Measurements from ENCODE around the gene RBM10.

Gene RBM10

DNA sequence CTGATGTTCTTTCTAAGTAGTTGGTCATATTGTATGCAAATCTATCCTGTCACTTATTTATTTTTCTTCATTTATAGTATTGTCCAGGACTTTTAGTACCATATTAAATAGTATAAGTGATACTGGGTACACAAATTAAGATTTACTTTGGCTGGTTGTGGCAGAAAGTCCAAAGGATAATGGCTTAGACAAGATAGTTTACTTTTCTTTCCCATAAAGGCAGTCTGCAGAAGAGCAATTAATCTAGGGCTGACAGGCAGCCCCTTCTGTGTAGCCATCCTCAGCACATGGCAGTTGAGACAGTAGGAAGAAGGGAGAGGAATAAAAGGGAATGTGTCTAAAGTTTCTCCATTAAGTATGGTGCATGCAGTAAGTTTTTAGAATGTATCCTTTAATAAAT lies 6.4 kb downstream of the RBM10 start:
- no peak for DNase-seq

DNA sequence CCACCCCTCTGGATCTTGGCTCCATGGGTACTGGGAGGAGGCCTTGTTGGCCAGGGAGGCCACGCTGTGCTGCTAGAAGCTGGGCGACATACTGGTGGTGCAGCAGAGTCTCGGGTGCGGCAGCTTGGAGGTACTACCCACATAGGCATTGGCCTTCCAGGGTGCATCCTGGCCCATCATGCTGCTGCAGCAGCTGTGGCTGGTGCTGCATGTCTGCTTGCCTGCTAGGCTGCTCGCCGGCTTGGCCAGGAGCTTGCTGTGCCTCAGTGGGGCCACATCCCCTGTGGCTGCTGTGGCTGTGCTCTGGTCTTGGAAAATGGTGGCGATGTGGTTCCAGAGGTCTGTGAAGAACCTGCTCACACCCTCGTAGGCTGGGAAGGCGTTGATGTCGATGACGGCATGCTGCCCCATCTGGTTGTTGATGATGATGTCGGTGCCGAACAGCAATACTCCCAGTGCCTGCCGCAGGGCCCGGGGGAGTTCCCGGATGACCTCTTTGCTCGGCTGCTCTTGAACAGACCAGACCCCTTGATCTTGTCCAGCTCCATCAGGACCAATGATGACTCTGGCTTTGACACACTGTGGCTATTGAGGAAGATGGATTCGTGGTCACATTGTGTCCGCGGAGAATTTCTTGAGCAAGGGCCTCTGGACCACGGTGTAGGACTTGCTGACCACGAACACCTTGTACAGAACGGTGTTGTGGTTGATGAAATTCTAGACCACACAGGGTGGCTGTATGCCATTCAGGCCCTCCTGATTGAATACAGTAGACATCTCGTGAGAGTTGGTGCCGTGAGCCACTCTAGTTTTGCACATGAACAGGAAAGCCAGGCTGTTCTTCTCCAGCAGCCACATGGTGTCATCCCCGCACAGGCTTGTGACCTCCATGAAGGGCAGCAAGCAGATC lies 11.8 kb downstream of the RBM10 start:
- DNase-seq, result no peak

DNA sequence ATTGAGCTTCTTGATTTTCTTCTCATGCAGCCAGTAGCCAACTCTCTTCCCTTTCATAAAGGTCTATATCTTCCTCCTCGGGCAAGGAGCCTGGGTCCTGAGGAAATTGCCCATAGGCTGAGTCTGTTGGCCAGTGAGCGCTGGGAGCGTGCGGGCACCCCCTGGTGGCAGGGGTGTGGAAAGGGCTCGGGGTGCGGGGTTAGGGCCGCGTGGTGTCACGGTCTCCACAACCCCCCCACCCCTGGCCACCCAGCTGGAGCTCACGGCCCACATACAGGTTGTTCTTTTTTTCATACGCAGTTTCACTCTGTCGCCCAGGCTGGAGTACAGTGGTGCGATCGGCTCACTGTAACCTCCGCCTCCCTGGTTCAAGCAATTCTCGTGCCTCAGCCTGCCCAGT lies 13.1 kb downstream of the RBM10 start:
- no peak for DNase-seq

DNA sequence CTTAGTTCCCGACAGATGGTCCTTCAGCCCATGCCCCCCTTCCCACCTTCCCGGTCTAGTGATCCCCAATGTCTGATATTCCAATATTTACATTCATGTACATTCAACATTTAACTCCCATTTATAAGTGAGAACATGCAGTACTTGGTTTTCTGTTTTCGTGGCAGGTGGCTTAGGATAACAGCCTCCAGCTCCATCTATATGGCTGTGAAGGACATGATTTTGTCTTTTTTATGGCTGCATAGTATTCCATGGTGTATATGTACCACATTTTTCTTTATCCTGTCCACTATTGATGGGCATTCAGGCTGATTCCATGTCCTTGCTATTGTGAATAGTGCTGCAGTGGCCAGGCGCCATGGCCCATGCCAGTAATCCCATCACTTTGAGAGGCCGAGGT lies 13.8 kb downstream of the RBM10 start:
- no peak for DNase-seq

DNA sequence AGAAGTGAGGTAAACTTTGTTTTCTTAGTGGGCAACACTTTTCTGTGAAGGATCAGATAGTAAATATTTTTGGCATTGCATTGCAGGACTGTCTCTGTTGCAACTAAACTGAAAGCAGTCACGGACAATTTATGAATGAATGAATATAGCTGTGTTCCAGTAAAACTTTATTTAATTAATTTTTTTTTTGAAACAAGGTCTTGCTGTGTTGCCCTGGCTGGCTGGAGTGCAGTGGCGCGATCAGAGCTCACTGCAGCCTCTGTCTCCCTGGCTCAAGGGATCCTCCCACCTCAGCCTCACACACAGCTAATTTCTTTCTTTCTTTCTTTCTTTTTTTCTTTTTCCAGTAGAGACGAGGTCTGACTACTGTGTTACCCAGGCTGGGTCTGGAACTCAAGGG lies 15.8 kb downstream of the RBM10 start:
- no peak for DNase-seq

DNA sequence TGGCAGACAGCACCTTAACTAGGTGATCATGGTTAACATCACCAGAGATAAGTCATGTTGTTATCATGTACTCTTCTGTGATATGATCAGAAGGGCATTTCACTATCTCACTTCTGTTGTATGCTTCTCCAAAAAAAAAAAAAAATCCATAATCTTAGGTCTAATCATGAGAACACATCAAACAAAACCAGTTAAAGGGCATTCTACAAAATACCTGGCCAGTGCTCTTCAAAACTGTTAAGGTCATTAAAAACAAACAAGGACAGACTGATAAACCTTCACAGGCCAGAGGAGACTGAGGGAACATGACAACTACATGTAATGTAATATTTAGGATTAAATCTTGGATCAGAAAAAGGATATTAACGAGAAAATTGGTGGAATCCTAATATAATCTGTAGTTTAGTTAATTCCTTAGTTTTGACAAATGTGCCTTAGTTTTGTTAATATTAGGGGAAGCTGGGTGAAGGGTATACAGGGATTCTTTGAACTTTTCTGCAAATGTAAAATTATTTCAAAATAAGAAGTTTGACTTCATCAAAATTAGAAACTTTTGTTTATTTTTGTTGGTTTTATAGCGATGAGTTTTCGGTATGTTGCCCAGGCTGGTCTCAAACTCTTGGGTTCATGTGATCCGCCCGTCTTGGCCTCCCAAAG lies 18.0 kb downstream of the RBM10 start:
- DNase-seq, result no peak

DNA sequence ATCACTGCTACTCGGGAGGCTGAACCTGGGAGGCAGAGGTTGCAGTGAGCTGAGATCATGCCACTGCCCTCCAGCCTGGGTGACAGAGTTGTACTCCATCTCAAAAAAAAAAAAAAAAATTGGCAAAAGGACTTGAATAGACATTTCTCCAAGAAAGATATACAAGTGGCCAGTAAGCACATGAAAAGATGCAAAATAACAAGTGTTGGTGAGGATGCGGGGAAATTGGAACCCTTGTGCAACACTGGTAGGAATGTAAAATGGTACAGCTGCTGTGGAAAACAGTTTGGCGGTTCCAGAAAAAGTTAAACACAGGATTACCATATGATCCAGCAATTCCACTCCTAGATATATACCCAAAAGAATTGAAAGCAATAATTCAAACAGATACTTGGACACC lies 19.4 kb downstream of the RBM10 start:
- DNase-seq, result no peak

DNA sequence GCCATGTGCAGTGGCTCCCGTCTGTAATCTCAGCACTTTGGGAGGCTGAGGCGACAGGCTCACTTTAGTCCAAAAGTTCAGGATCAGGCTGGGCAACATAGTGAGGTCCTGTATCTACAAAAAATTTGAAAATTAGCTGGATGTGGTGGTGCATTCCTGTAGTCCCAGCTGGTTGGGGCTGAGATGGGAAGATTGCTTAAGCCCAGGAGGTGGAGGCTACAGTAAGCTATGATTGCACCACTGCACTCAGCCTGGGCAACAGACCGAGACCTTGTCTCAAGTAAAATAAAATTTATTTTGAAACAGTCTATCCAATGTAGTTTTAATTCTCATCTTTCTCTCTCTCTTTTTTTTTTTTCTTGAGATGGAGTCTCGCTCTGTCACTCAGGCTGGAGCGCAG lies 21.1 kb downstream of the RBM10 start:
- DNase-seq, result no peak

DNA sequence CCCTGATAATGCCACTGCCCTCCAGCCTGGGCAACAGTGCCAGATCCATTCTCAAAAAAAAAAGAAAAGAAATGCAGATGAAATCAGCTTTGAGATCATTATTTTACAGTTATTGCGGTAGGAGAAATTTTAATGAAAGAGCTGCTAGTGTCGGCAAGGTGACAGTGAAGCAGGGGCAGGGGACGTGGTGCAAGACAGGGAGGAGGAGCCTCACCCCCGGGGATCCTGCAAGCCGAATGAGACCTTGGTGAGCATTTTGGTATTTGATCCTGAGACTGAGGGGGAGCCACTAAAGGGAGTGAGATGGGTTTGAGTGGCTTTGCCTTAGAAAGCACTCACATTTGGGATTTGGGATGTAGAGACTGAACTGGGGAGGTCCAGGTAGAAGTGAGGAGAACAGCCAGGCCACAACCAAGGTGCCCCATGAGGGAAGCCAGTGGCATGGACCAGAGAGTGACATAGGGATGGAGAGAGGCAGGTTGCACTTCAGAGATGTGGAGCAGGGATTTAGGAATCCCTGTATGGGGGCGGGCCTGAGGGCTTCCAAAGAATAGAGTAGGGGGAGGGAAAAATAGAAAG lies 23.6 kb downstream of the RBM10 start:
- no peak for DNase-seq

DNA sequence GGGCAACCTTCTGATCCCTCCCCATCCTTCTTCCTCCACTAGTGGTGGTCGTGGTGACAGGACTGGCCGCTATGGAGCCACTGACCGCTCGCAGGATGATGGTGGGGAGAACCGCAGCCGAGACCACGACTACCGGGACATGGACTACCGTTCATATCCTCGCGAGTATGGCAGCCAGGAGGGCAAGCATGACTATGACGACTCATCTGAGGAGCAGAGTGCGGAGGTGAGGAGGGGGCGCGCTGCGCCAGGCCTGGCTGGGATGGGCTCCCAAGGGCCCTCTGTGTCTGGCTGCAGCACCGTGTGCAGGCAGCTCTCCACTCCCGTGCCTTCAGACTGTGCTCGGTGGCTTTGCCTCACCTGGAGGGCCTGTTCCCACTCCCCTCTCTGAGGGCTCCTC lies 24.3 kb downstream of the RBM10 start:
- DNase-seq, result no peak

DNA sequence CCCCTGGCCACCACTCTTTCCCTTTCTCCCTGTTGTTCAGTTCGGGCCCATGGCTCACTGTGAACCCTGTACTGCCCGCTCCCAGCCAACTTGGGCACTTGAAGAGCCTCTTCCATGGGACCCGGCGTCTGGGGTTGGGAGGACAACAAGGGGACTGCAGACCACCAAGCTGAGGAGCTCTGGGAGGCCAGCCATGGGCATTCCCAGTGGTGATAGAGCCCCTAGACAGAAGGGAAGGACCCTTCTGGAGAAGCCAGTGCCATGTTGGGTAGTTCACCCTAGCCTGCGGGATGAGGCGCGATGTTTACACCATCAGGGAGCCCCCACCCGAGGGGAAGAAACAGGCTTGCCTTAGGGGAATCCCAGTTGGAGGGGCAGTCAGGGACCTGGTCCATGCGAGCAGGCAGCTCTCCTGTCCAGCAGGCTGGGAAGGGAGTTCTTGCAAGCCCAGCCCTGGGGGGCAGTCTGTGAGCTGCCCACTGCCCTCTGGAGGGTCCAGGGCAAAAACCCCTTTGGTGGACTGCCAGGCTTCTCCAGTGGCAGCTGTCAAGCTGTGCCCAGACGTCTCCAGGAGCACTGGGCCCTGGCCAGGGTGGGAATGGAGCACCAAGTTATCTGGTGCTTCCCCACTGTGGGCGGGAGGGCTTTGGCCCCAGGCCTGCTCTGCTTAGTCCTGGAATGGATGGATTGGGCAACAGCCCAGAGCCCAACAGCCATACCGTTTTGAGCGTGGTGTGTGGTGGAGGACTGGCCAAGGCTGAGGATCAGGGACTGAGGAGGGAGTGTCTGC lies 24.9 kb downstream of the RBM10 start:
- no peak for DNase-seq

DNA sequence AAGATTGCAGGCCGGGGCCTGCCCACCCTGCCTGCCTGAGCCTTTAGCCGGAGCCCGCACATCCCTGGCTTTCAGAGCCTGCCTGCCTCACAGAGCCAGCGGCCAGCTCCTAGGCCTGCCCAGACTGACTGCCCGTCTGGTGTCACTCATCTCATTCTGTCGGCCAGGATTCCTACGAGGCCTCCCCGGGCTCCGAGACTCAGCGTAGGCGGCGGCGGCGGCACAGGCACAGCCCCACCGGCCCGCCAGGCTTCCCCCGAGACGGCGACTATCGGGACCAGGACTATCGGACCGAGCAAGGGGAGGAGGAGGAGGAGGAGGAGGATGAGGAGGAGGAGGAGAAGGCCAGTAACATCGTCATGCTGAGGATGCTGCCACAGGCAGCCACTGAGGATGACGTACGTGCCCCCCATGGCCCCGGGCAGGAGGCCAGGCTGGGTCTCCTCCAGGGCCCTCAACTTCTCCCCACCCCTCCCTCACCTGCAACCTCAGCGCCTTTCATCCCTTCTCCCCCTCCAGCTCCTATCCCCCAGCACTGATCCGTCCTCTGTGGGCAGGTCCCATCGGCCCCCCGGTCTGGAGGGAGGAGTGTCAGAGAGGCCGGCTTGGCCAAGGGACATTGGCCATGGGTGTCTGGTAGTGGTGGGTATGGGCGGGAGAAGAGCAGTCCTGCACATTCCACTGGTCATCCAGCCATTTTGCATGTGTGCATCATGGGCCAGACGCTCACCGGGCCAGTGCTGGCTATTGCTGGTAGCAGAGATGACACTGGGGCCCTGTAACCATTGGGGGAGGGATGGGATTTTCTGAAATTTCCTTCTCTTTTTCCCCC lies 26.1 kb downstream of the RBM10 start:
- no peak for DNase-seq

DNA sequence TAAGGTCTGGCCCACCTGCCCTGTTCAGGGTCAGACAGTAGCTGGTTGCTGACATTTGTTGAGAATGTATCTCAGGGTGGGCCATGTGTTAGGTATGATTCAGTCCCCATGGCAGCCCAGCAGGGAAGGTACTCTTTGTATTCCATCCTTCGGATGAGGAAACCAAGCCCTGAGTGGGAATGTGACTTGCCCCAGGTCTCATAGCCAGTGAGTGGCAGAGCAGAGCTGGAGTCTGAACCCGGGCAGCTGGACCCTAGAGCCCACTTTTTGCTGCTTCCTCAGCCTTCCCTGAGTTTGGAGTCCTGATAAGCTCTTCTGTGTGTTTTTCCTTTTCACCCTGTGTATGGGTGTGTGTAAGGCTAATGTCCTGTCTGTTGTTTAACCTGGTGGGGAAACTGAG lies 27.0 kb downstream of the RBM10 start:
- no peak for DNase-seq

DNA sequence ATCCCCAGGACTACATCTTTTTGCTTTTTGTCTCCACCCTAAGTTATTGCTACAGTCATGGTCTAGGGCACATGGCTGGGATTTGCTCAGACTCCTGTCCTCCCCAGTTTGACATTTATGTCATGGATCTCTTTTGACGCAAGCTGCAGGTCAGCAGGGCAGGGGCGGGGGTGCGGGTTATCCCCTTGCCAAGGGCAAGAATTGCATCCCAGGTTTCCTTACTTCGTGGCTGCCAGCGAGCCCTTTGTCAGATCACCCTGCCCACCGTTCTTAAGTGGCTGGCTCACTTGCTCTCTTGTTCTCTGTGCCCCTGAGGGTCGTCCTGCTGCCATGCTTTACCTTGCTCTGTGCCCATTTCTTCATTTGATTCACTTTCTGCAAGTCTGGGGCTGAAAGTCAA lies 27.5 kb downstream of the RBM10 start:
- no peak for DNase-seq

DNA sequence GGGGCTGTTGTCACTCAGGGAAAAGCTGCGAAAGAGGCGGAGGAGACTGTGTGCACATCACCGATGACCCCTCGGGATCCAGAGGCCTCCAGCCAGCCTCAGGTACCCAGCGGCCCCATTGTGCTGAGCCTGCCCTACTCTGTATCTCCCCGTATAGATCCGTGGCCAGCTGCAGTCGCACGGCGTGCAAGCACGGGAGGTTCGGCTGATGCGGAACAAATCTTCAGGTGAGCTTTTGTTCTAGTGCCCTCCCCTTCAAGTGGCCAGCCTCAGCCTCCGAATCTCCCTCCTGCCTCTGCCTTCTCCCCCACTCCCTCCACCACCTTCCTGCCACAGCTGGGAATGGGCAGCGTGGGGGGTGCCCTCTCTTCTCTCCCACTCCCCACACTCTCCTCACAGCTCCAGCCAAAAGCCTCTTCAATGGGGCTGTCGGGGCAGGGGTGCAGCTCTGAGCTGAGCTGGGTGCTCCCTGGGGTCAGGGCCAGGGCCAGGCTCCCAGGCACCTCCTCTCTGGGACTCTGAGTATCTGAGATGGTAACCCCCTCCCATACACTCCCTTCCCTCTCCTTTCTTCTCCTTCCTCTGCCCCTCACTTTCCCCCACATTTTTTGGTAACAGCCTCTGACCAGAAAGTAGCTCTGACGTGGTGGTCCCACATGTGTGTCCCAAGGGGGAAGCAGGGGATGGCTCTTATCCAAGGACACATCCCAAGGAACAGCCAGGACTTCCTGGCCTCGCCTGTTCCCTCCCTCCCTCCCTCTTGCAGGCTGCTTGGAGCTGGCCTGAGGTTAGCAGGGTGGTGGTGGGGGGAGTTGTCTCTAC lies 28.2 kb downstream of the RBM10 start:
- DNase-seq, result no peak

DNA sequence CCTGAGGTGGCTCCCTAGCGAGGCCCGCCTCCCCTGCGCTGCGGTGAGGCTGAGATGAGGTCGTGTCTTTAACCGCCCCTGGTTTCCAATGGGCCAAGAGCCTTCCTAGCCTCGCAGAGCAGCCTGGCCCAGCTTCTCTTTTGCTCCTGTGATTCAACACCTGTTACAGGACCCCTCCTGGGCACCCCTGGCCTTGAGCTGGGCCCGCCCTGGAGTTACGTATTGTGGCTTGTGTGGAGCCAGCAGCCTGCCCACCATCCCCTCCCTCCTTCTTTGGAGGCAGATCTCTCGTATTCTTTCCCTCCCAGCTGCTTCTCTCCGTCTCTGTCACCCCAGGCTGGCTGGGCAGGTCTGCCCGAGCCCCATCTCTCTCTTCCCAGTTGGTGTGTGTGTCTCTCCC lies 29.4 kb downstream of the RBM10 start:
- no peak for DNase-seq

DNA sequence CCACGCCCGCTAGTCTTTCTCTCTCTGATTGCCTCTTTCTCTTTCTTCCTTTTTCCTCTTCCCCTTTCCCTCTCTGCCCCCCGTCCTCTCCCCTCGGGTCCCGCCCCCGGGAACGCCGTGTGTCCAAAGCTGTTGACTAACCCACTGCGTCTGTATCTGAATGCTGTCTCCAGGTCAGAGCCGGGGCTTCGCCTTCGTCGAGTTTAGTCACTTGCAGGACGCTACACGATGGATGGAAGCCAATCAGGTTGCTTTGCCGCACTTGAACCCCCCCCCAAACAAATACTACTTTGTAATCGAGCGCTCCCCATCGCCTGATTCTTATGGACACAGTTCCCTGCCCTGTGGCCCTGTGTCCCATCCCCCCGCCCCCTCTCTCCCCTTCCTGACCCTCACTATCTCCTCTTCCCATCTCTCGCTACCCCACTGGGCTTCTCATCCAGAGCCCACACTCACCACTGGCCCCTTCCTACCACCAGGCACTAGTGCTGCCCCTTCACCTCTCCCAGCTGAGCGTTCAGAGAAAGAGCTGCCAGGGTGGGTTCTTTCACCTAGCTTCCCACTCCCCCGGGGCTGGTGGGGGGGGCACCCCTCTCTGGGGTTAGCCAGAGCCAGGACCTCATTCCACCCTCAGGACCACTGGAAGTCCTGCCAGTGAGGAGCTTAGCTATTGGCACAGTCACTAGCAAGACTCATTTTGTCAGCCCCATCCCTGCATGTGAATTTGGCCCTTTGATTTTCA lies 30.0 kb downstream of the RBM10 start:
- DNase-seq, result no peak

DNA sequence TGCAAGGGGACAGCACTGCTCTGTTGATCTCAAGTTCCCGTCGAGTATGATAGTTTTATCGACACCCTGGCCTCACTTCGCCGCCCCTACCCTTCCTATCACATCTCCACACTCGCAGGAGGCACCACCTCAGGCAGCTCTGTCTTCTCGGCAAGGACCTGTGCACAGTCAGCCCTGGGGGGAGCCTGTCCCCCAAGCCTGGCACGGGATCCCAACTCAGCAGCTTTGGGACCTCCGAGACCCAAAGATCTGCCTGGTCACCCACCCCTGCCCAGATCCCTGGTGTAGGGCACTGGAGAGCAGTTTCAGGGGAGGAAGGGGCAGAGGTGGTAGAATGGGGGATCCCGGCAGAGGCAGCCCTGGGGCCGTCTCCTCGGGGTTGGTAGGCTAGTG lies 30.6 kb downstream of the RBM10 start:
- no peak for DNase-seq

DNA sequence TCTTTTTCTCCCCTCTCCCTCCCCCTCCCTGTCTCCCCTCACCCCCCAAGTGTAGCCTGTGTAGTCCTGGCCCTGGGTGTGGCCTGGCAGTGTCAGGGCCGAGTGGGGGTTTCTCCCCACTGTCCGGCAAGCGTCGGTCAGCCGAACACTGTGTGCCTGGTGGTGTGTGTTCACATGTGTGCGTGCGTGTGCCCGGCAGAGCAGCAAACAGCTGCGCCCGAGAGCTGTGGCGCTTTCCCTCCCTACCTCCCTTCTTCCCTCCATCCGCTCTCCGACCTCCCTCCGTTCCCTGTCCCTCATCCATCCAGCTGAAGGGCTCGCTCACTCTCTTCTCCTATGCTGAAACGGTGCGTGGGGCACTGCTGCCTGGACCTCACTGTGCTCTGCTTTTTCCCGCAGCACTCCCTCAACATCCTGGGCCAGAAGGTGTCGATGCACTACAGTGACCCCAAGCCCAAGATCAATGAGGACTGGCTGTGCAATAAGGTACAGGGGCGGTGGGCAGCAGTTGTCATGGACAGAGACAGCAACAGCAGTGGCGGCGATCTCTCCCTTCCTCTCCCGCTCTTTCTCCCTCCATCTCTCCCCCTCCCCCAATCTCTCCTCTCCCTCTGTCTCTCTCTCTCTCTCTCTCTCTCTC lies 31.2 kb downstream of the RBM10 start:
- DNase-seq, result no peak

DNA sequence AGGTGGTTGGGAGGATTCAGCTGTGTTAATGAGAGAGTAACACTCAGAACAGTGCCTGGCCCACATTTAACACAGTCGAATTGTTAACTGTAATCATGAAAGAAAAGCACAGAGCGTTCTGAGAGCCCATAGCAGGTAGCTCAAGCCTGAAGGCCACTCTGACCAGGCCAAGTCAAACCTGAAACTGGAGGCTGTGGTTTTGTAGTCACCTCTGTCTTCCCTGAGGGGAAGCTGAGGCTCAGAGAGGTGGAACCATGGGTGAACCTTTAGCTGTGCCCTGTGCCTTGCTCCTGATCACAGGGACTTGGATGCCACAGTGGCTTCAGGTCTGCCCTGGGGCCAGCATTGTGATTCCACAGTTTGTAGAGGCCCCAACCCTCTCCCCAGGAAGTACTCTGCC lies 32.1 kb downstream of the RBM10 start:
- no peak for DNase-seq
